GM15510 (cell line): Measurements from ENCODE around the gene BRD8.

Experiments used
- POLR2A ChIP-seq: IDR thresholded peaks from 3 replicates; pipeline ENCODE4 v1.6.1; 2011; ENCODE audit warnings: borderline replicate concordance; ENCODE audit not compliant: insufficient read length; ENCODE audit errors: extremely low read depth

The BRD8 gene

DNA sequence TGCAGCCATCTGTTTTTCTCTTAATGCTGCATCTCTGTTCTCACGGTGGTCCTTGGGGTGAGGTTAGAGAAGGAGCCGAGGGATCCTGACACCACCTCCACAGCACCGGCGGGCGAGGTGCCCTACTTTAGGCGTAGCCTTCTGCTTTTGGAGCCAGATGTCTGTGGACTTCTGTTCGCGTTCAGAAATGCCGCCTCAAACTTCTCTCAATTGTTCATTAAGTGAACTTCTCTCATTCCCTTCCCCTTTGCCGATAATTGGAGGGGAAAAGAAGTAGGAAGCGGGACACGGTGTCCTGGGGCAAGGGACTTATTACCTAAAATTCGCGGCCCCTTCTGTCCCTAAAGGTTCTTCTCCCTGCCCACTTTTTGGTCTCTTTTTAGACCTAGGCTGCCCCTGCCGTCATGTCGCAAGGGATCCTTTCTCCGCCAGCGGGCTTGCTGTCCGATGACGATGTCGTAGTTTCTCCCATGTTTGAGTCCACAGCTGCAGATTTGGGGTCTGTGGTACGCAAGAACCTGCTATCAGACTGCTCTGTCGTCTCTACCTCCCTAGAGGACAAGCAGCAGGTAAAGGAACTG lies 937 bp upstream of the BRD8 start:
- TF ChIP-seq POLR2A = no peak

GRCh38 chr5:138177941-138178515 lies 402 bp downstream of the BRD8 start:
- TF ChIP-seq POLR2A = no peak

GRCh38 chr5:138170299-138170698 lies 8.1 kb downstream of the BRD8 start:
- no peak for TF ChIP-seq POLR2A

DNA sequence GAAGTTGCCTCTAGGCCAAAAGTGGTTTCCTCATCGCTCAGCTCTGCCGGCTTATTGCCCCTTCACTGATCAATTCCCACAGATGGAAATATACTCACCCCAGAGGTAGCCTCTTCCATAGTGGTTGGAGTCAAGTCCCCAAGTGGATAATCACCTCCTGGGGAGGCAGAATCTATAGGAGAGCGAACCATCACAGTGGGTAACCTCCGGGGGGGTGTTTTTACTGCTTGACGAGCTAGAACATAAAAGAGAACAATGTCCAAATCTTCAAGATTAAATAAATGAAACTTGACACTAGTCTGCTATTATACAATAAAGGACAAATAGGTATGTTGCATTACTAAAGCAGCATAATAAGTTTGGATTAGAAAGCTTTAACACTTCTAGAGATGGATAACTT lies 9.3 kb downstream of the BRD8 start:
- TF ChIP-seq POLR2A = no peak

DNA sequence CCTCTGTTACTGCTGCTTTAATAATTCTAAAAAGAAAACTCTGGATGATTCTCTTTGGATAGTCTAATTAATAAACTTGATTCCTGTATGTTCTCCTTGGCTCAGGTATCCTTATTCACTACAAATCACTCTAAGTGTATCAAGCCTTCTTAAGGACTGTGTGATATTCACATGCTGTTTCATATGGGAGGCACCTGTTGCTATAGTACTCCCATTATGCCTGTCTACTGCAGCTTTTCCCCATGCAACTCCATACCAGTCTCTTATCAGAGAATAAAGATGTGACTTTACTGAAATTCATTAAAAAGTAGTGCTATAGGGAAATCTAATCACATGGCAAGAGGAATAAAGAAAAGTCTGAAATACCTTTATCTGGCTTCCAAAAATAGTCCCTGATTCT lies 14.7 kb downstream of the BRD8 start:
- no peak for TF ChIP-seq POLR2A

DNA sequence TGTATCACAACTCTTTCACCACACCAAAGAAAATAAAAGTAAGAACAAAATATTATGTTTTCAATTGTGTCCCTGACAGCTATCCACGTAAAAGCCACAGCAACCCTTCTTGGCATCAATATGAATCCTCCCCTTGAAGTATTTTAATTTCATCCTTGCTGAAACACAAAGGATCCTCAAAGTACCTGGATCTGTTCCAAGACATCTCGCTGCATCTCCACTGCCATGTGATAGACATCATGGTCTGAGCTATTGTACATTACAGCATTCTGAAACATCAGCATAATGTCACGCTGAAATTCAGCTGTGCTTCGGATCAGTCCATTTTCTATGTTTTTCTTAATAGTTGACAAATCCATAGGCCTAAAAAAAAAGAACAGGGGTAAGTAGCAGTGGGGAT lies 17.7 kb downstream of the BRD8 start:
- no peak for TF ChIP-seq POLR2A

DNA sequence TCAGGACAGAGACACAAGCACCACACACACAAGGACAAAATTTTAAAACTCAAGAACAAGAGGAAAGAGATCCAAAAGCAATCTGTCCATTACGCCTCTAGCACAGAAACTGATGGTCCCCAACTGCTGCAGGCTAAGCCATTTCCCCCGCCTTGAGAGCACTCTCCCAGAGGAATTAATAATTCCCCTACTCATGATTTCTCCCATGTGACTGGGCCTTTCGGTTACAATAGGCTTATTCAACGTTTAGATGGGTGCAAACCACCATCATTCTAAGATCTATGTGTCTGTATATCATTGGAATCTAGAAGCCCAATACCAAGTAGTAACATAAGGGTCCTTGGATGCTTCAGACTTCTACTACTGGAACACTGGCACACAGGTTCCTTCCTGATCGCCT lies 18.8 kb downstream of the BRD8 start:
- no peak for TF ChIP-seq POLR2A

DNA sequence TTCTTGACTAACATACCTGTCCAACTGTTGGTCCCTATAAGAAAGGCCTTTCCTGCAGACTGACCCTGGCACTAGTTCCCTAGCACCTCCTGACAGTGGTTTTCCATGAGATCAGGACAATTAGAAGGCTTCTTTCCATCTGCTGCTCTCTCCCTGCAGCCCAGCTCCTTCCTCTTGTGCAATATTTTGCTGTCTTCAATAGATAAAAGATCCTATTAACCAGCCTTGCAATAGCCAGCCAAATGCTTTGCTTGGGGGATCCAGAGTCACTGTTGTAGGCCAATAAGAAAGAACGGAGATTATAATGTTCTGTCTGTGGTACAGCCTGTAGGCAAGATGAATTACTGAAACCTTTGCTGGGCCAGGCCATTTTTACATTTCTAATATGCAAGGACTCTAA lies 20.8 kb downstream of the BRD8 start:
- no peak for TF ChIP-seq POLR2A

DNA sequence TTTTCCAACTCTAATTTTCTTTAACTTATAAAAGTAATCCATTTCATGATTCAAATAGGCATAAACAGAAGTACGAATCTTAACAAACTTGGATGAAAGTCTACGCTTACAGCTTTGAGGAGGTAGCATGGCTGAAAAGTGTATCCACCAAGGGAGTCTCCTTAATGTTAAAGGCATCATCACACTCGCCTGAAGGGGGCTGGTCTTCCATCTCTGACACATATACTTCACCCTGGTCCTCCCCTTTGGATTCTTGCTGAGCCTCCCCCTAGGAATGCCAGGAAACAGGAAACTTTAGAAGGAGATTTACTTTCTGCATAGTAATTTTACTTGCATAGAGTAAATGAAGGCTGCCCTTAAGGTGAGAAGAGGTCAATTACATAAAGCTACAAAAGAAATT lies 28.9 kb downstream of the BRD8 start:
- no peak for TF ChIP-seq POLR2A

DNA sequence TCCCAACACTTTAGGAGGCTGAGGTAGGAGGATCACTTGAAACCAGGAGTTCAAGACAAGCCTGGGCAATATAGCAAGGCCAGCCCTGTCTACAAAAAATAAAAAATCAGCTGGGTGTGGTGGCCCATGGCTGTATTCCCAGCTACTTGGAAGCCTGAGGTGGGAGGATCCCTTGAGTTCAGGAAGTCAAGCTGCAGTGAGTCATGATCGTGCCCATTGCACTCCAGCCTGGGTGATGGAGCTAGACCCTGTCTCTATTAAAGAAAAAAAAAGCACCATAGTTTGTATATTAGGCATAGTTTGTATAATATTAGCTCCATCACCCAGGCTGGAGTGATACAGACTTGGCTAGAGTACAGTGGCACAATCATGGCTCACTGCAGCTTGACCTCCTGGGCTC lies 29.6 kb downstream of the BRD8 start:
- no peak for TF ChIP-seq POLR2A

- TF ChIP-seq POLR2A = no peak
These were observed 36.7 kb downstream of the BRD8 start for GRCh38 chr5:138141734-138142133.

DNA sequence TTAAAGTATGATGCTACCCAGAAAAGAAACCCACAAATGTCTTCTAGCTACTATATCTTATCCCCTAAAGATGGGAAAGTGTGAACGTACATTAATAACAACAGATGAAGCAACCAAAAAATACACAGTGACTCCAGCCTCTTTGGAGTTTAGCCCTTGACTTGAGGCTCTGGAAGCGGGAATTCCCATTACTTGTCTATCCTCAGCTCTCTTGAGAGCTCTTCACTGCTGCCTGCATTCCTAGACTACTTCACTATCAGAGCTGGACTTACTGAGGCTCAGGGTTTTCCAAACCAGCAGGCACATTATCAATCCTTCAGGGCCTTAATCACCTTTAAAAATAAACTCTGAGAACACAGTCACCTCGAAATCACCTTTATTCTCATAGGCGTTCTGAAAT lies 38.2 kb downstream of the BRD8 start:
- no peak for TF ChIP-seq POLR2A

- TF ChIP-seq POLR2A = no peak
These were observed 38.7 kb downstream of the BRD8 start for GRCh38 chr5:138139781-138140090.

DNA sequence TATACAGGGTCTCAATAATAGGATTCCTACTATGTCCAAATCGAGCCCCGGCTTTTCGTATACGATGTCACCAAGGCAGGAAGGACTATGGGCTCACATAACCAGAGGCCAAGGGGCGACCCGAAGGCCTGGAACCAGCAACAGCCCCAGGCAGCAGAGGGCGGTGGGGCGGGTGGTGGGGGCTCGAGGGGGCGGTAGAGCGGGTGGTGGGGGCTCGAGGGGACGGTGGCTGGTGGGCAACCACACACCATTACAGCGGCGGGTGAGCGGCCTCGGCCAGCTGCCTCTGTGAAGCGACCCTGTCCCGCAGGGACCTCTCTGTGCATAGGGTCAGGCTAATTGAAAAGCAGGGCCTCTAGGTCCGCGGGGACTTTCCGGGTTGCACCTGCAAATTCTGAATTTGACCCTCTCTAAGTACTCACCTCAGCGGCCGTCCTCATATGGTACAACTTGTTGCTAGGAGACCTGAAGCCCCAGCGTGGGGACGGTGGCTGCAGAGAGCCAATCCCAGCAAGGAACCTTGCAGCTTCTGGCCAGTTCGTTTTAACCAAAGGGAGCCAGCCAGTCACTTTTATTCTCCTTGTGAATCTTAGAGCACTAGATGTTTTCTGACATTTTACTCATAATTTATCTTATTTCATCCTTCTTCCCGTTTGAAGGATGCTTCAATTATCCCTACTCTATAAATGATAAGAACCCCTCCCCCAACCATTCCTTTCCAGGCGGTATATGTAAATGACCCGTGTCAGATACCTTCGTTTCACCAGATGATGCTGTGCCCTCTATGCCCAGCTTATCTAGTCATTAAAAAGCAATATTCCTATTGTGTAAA lies 39.3 kb downstream of the BRD8 start, which contains the start of gene NME5:
NME5 (minus strand) TSS at position 480 of the 832 bp plus-strand sequence. CDS start 648 bp downstream, outside the sequence.
- no peak for TF ChIP-seq POLR2A

GRCh38 chr5:138132543-138132942 lies 45.9 kb downstream of the BRD8 start:
- no peak for TF ChIP-seq POLR2A

DNA sequence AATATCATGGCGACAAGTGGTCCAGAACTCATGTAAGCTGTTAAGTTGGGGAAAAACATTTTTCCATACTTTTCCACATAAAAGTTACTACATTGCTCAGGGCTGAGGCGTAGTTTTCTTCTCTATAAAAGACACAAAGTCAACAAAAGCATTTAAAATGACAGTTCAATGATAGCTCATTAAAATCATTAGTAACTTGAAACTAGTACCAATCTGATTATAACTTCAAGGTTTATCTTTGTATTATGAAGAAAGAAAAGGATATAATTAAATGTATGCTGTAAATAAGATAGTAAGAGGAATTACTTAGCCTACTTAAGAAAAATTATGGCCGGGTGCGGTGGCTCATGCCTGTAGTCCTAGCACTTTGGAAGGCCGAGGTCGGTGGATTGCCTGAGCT lies 49.1 kb downstream of the BRD8 start:
- TF ChIP-seq POLR2A = no peak

DNA sequence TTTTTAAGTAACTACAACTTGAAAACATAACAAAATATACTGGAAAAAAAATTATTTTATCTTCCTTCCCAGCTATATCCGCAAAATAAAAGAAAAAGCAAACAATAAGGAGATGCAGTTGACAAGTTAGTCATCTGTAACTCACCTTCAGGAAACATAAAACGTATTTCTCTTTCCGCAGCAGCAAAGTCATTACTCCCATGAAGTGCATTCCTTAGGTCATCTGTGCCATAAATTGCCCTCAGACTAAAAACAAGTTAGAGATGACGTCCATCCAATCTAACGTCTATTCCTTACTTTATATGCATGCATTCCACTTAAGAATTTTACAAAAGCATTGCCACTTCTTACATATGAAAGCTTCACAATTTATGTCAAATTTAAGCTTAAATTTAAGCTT lies 50.1 kb downstream of the BRD8 start:
- TF ChIP-seq POLR2A = no peak

- TF ChIP-seq POLR2A = no peak
These were observed 63.2 kb downstream of the BRD8 start for GRCh38 chr5:138115254-138115653.
